K562 (cell line): ENCODE data around the gene ZNF143. TPM values are rescaled to one million over a fixed set of nuclear protein-coding genes. Genes with fewer than 3 reads are reported as not detected.
A peak's percentile ranks its signal among the peaks of the same experiment; 100 is the strongest.

Experiments
- ATAC-seq: fragments of 200-7000 bp; cut with Tn5 transposase; 3 replicates; pipeline ENCODE4 v1.9.1; 2020; ENCODE audit warnings: moderate library complexity
- Bru-seq: library from RNA; stranded (reverse); fragments of 400-500 nt; gene quantifications from one replicate; lab custom pipeline; 2021; lab: Mats Ljungman, UMichigan
- BruChase-seq, 2 experiments: library from RNA; stranded (reverse); fragments of 400-500 nt; gene quantifications; one replicate each; lab custom pipeline; 2021; lab: Mats Ljungman, UMichigan
- BruUV-seq: library from RNA; stranded (reverse); fragments of 400-500 nt; replicated peaks from 2 replicates; lab custom pipeline; 2021; lab: Mats Ljungman, UMichigan
- CTCF ChIA-PET: fragments of 300-600 bp; formaldehyde crosslinking; extraction: SDS; loops from one replicate; lab custom pipeline; 2021; ENCODE audit warnings: low intra/inter-chr PET ratio; lab: Yijun Ruan, JAX
- POLR2A ChIA-PET: fragments of 300-600, 350-650 bp; sonication (Branson Sonifier 250); formaldehyde crosslinking; extraction: SDS; loops from one replicate; lab custom pipeline; 2021; ENCODE audit warnings: antibody characterized with exemption, inconsistent platforms; lab: Yijun Ruan, JAX
- DNase-seq, 4 experiments: peaks; one replicate each; pipeline versions ENCODE4 v3.0.0 to v3.0.0-alpha.2; 2011 to 2018; ENCODE audit warnings: low spot score in 3 of 4, mixed read lengths in 3 of 4; ENCODE audit errors: extremely low read depth in 1 of 4
- FAIRE-seq: peaks from 2 replicates; lab custom pipeline; 2011; peaks lifted over from hg19 to GRCh38; lab: Jason Lieb, UNC
- H2AFZ ChIP-seq: 2 replicates; pipeline ENCODE4 v1.6.0; 2011; ENCODE audit warnings: low read depth, low read length, control low read depth, inconsistent platforms
- H3K27ac ChIP-seq: fragments of 200-600 bp; 3 replicates; pipeline ENCODE4 v1.8.0; 2011; ENCODE audit warnings: low read depth, mild to moderate bottlenecking, control low read depth, inconsistent platforms, low read length, moderate library complexity, mixed read lengths; ENCODE audit errors: extremely low read depth
- H3K27me3 ChIP-seq, 2 experiments: fragments of 300-600 bp in 1 of 2; 2 replicates in 1 of 2; 3 replicates in 1 of 2; pipeline versions ENCODE4 v1.6.0 to v1.8.0; 2011; ENCODE audit warnings: inconsistent platforms in 2 of 2, low read length in 2 of 2, mild to moderate bottlenecking in 1 of 2, mixed read lengths in 1 of 2, moderate library complexity in 1 of 2; ENCODE audit not compliant: control insufficient read depth in 2 of 2, insufficient read depth in 2 of 2
- H3K36me3 ChIP-seq: fragments of 300-600 bp; 3 replicates; pipeline ENCODE4 v1.8.0; 2011; ENCODE audit warnings: mild to moderate bottlenecking, low read length, inconsistent platforms; ENCODE audit not compliant: control insufficient read depth, insufficient read depth
- H3K4me1 ChIP-seq, 2 experiments: fragments of 200-600 bp in 1 of 2; replicated peaks in 1 of 2; 2 replicates in 1 of 2; 3 replicates in 1 of 2; pipeline versions ENCODE4 v1.5.1 to v1.8.0; 2011; ENCODE audit warnings: inconsistent platforms in 2 of 2, low read length in 2 of 2, mild to moderate bottlenecking in 1 of 2, mixed read lengths in 1 of 2, moderate library complexity in 1 of 2; ENCODE audit not compliant: control insufficient read depth in 2 of 2, insufficient read depth in 2 of 2
- H3K4me2 ChIP-seq: 2 replicates; pipeline ENCODE4 v1.6.1; 2011; ENCODE audit warnings: low read length, control low read depth, inconsistent platforms, mixed read lengths; ENCODE audit not compliant: insufficient read depth
- H3K4me3 ChIP-seq: fragments of 200-600 bp; sonication (generic), shearing (Covaris generic); 2 replicates; pipeline ENCODE4 v1.5.1; 2016; ENCODE audit warnings: control low read depth, inconsistent platforms
- H3K79me2 ChIP-seq: fragments of 200-600 bp; 3 replicates; pipeline ENCODE4 v1.8.0; 2011; ENCODE audit warnings: low read length, inconsistent platforms; ENCODE audit not compliant: control insufficient read depth, insufficient read depth
- H3K9ac ChIP-seq, 2 experiments: 2 replicates each; pipeline versions ENCODE4 v1.6.0 to v1.6.1; 2011; ENCODE audit warnings: low read depth in 2 of 2, low read length in 2 of 2, control low read depth in 1 of 2, inconsistent platforms in 1 of 2, mild to moderate bottlenecking in 1 of 2, mixed read lengths in 1 of 2; ENCODE audit not compliant: insufficient read depth in 1 of 2
- H3K9me1 ChIP-seq: one replicate; pipeline ENCODE4 v1.6.0; 2011; ENCODE audit warnings: inconsistent platforms, mild to moderate bottlenecking, low read length, moderate library complexity; ENCODE audit not compliant: control insufficient read depth, insufficient read depth
- H3K9me3 ChIP-seq: replicated peaks from 2 replicates; pipeline ENCODE4 v1.5.1; 2011; ENCODE audit warnings: low read depth, low read length, inconsistent platforms; ENCODE audit not compliant: control insufficient read depth, insufficient read depth
- H4K20me1 ChIP-seq: replicated peaks from 2 replicates; pipeline ENCODE4 v1.6.1; 2011; ENCODE audit warnings: low read length, inconsistent platforms, mixed read lengths; ENCODE audit not compliant: control insufficient read depth, insufficient read depth
- HDAC8 ChIP-seq: fragments of 450-650 bp; IDR thresholded peaks from 2 replicates; pipeline ENCODE4 v1.6.1; 2016; ENCODE audit warnings: mild to moderate bottlenecking, missing genetic modification characterization, moderate library complexity, missing compliant biosample characterization
- HSF4 ChIP-seq: fragments of 250-450 bp; sonication (Bioruptor Pico); IDR thresholded peaks from 2 replicates; pipeline ENCODE4 v2.1.2; 2022; ENCODE audit warnings: mild to moderate bottlenecking, moderate library complexity, borderline replicate concordance
- MITF ChIP-seq: IDR thresholded peaks from 2 replicates; pipeline ENCODE4 v1.6.1; 2014; ENCODE audit warnings: antibody characterized with exemption
- NFE2L1 ChIP-seq: fragments of 450-650 bp; IDR thresholded peaks from 2 replicates; pipeline ENCODE4 v1.6.1; 2016; ENCODE audit warnings: missing genetic modification characterization, low read depth, mild to moderate bottlenecking, missing compliant biosample characterization, moderate library complexity, borderline replicate concordance
- NR3C1 ChIP-seq: sonication (generic); formaldehyde crosslinking; IDR thresholded peaks from 2 replicates; pipeline ENCODE4 v1.8.1; 2022; ENCODE audit warnings: missing genetic modification reagents
- RFX7 ChIP-seq: fragments of 250-450 bp; sonication (Bioruptor Pico); IDR thresholded peaks from 2 replicates; pipeline ENCODE4 v1.5.1; 2021; ENCODE audit warnings: mild to moderate bottlenecking
- SREBF2 ChIP-seq: sonication (generic); formaldehyde crosslinking; IDR thresholded peaks from 2 replicates; pipeline ENCODE4 v1.4.0; 2020; ENCODE audit warnings: mild to moderate bottlenecking, missing genetic modification reagents
- TSC22D4 ChIP-seq: fragments of 450-650 bp; IDR thresholded peaks from 2 replicates; pipeline ENCODE4 v1.6.1; 2016; ENCODE audit warnings: missing genetic modification characterization, missing biosample characterization, control low read depth
- ZNF23 ChIP-seq: fragments of 250-450 bp; sonication (Bioruptor Pico); IDR thresholded peaks from 2 replicates; pipeline ENCODE4 v1.4.0; 2020; ENCODE audit warnings: mild to moderate bottlenecking
- ZNF277 ChIP-seq: fragments of 250-450 bp; sonication (Bioruptor Pico); IDR thresholded peaks from 2 replicates; pipeline ENCODE4 v1.8.0; 2022; ENCODE audit warnings: inconsistent platforms, mild to moderate bottlenecking, moderate library complexity, borderline replicate concordance
- ZNF347 ChIP-seq: fragments of 450-650 bp; formaldehyde crosslinking; IDR thresholded peaks from 2 replicates; pipeline ENCODE4 v1.4.0; 2020; ENCODE audit warnings: low read depth, mild to moderate bottlenecking, moderate library complexity
- WGBS: fragments of 100-300 bp; shearing (Covaris generic); methylation state at CpG from one replicate; pipeline ENCODE4 v1.1.6; 2016; ENCODE audit warnings: low coverage, mixed read lengths; ENCODE audit not compliant: insufficient coverage; ENCODE audit errors: missing lambda C conversion rate; 5-methylcytosine and 5-hydroxymethylcytosine counted together
- in situ Hi-C: fragments of 300-500 bp; cut with MboI; formaldehyde crosslinking; loops from 4 replicates; pipeline ENCODE4 v1.15.0; 2018; ENCODE audit warnings: inconsistent platforms, mixed read lengths
- intact Hi-C: fragments of 100-400 bp; cut with micrococcal nuclease; formaldehyde crosslinking; loops from 2 replicates; pipeline ENCODE4 v1.14.2; 2022
- long read RNA-seq, 3 experiments: library from polyadenylated mRNA in 2 of 3; library from RNA in 1 of 3; unstranded in 2 of 3; stranded (forward) in 1 of 3; transcript quantifications; one replicate each; pipeline ENCODE4 v2.0.0, GENCODE V29; 2019 to 2022
- polyA minus RNA-seq, 3 experiments: library from RNA; depleted of rRNA, polyadenylated mRNA; stranded (reverse); fragments of >200 nt; gene quantifications; 2 replicates each; pipeline ENCODE4 v1.2.3, GENCODE V29; 2011
- polyA plus RNA-seq, 8 experiments: library from polyadenylated mRNA; depleted of rRNA in 4 of 8; stranded (reverse) in 5 of 8; unstranded in 3 of 8; fragments of >200 nt; fragmentation: Nextera tagmentation in 2 of 8; fragmentation: Illumina TruSeq in 1 of 8; extraction: Ambion mirVana in 2 of 8; extraction: Trizol in 1 of 8; gene quantifications; 2 replicates each; pipeline versions ENCODE4 v1.2.1 to v1.2.3, GENCODE V29; 2011 to 2014; ENCODE audit warnings: inconsistent platforms in 1 of 8, missing spikeins in 1 of 8
- total RNA-seq, 7 experiments: library from RNA; depleted of rRNA in 6 of 7; stranded (reverse); fragments of >200 nt in 6 of 7; fragmentation: Illumina TruSeq in 2 of 7; extraction: Trizol in 2 of 7; gene quantifications; 2 replicates each; pipeline versions ENCODE4 v1.2.1 to v1.2.3, GENCODE V29; 2011 to 2021; ENCODE audit warnings: low replicate concordance in 1 of 7

The ZNF143 gene
- 85.5 and 119 TPM in 2 replicates for total RNA-seq (2011; cell fraction: chromatin; rRNA removed; ENCODE audit: low replicate concordance)
- 30.0 and 35.1 TPM in 2 replicates for total RNA-seq (2011; cell fraction: nucleolus; rRNA removed)
- total RNA-seq (2011; cell fraction: nucleoplasm; rRNA removed), result 53.7 and 56.1 TPM in 2 replicates
- total RNA-seq (2014; rRNA removed), result 17.3 and 23.6 TPM in 2 replicates
- total RNA-seq (2014; rRNA removed; fragmentation: Illumina TruSeq; extraction: Trizol), result 29.8 and 32.9 TPM in 2 replicates
- 25.6 and 27.1 TPM in 2 replicates for total RNA-seq (2015; rRNA removed; fragmentation: Illumina TruSeq; extraction: Trizol)
- total RNA-seq (2021), result 26.2 and 30.4 TPM in 2 replicates
- polyA plus RNA-seq (2011; rRNA removed), result 55.6 and 58.5 TPM in 2 replicates
- polyA plus RNA-seq (2011; cell fraction: cytosol; rRNA removed), result 52.1 and 62.9 TPM in 2 replicates
- polyA plus RNA-seq (2011; cell fraction: nucleus; rRNA removed), result 28.2 and 34.4 TPM in 2 replicates
- 15.1 and 22.0 TPM in 2 replicates for polyA plus RNA-seq (2012)
- 21.5 and 28.2 TPM in 2 replicates for polyA plus RNA-seq (2014; fragmentation: Illumina TruSeq; extraction: Trizol)
- 10 to 100 TPM; 18.4 to 34.4 TPM for polyA plus RNA-seq (2014; fragmentation: Nextera tagmentation; extraction: Ambion mirVana)
- polyA plus RNA-seq (2014; rRNA removed), result 16.8 and 19.8 TPM in 2 replicates
- 137 and 171 TPM in 2 replicates for polyA minus RNA-seq (2011; rRNA and poly(A)+ RNA removed)
- polyA minus RNA-seq (2011; cell fraction: cytosol; rRNA and poly(A)+ RNA removed), result 34.4 and 36.6 TPM in 2 replicates
- 23.7 and 43.3 TPM in 2 replicates for polyA minus RNA-seq (2011; cell fraction: nucleus; rRNA and poly(A)+ RNA removed)
- Bru-seq, nascent RNA, result percentile 65 among the genes with signal in this experiment
- percentile 69 among the genes with signal in this experiment for BruChase-seq, experiment 1, labeled RNA remaining after a 2-hour chase
- percentile 70 among the genes with signal in this experiment for BruChase-seq, experiment 2, labeled RNA remaining after a 6-hour chase
- long read RNA-seq, experiment 1, transcript ZNF143-203 (16 exons, 2,947 nt), result major isoform, 29 of 71 reads
- long read RNA-seq, experiment 1, transcript ZNF143-213 (16 exons, 2,022 nt), result minor isoform, 14 of 71 reads
- long read RNA-seq, experiment 1, partial matches to known transcripts, result 8 of 71 reads
- long read RNA-seq, experiment 1, other reads (novel, unspliced or antisense), result 18 of 71 reads
- long read RNA-seq, experiment 2, partial matches to known transcripts, result 5 of 21 reads
- long read RNA-seq, experiment 2, other reads (novel, unspliced or antisense), result 15 of 21 reads
- long read RNA-seq, experiment 3, transcript ZNF143-213 (16 exons, 2,022 nt), result minor isoform, 5 of 27 reads
- long read RNA-seq, experiment 3, transcript ZNF143-203 (16 exons, 2,947 nt), result major isoform, 11 of 27 reads
- long read RNA-seq, experiment 3, partial matches to known transcripts, result 4 of 27 reads
- long read RNA-seq, experiment 3, other reads (novel, unspliced or antisense), result 5 of 27 reads

- Histone ChIP-seq H3K36me3 (0 out of 3 replicates have a peak, but pooled peaks cover 2% of the 10 kb centered on the region), H4K20me1 (no peaks in the 10 kb centered on the region), H3K27ac (peak within 1 kb of the TSS; percentile 99), H3K27me3 (no peaks in the 10 kb centered on the region), H3K9me1 (no peaks in the 10 kb centered on the region), H3K9me3 (no peaks in the 10 kb centered on the region), H3K79me2 (peaks cover 54% of the 10 kb centered on the region), H3K4me3 (peak within 1 kb of the TSS; percentile 80), H2AFZ (peak within 1 kb of the TSS; percentile 70), H3K9ac (peak within 1 kb of the TSS; percentile 96 to 100), H3K4me1 (peaks cover 13 to 15% of the 10 kb centered on the region in 2 experiments; a peak in 4 of 5 replicates), H3K4me2 (peak within 1 kb of the TSS; percentile 92)
- WGBS, result 1% methylated on average over 40 of the region's 45 CpGs
- ATAC-seq, result peak; percentile 90
- ChIA-PET CTCF (interaction anchor here (0.7 kb wide), 1 partner anchor 63 kb away, joined by 3 read pairs; no protein-coding TSS in a partner anchor), POLR2A (interaction anchor here (0.6 to 4.6 kb wide), 60 partner anchors 9 to 396 kb away, joined by 3 to 45 read pairs (median 5); partner anchors contain the start of genes DENND5A, IPO7, TMEM41B and WEE1)
- intact Hi-C loops, result loop anchor here (5.0 to 10.0 kb wide), 2 partner anchors 114 to 152 kb away; partner anchors contain the start of gene WEE1
- in situ Hi-C loops, result no loop called here
- BruUV-seq, result no TSS peak
- peak; percentile 97 for FAIRE-seq
- peak; percentile 90 to 100 (median 95) for DNase-seq
- TF ChIP-seq NFE2L1 (no peak), RFX7 (CRISPR knock-in tag) (no peak), NR3C1 (CRISPR knock-in tag) (no peak), ZNF23 (no peak), ZNF347 (CRISPR knock-in tag) (no peak), ZNF277 (CRISPR knock-in tag) (no peak), SREBF2 (no peak), TSC22D4 (tag) (no peak), MITF (0 out of 2 replicates have a peak, but pooled peaks have one; percentile 35), HDAC8 (no peak), HSF4 (no peak)
Measured at GRCh38 chr11:9460322-9461062, at the start of gene ZNF143. ZNF143 (plus strand) TSS chr11:9461012; CDS start chr11:9471309, 10,297 bp downstream.
